Lower leg skin (tissue), 3 donors: ENCODE data around the gene PCYT2.

Experiments used
- CTCF ChIP-seq, 3 donors: fragments of 450-650 bp; IDR thresholded peaks; one replicate each; pipeline ENCODE4 v1.5.1; 2016; ENCODE audit warnings: antibody characterized with exemption in 3 of 3, mild to moderate bottlenecking in 3 of 3, moderate library complexity in 2 of 3
- POLR2A ChIP-seq, 2 donors: fragments of 450-650 bp; IDR thresholded peaks; one replicate each; pipeline ENCODE4 v1.6.1; 2016 to 2017; ENCODE audit warnings: antibody characterized with exemption in 2 of 2, mild to moderate bottlenecking in 1 of 2, moderate library complexity in 1 of 2

- no peak for TF ChIP-seq CTCF (IDR thresholded peaks at IDR 0.05)
- no peak for TF ChIP-seq POLR2A (IDR thresholded peaks at IDR 0.05)
These were observed 18.3 kb upstream of the PCYT2 start for GRCh38 chr17:81929253-81930141.
